ENCODE data around the gene ABRAXAS1.
"Not testable (repeated sequence)": the region's sequence is repeated elsewhere in the genome, so short reads cannot be mapped to it uniquely, and the experiment has no call there.

Gene ABRAXAS1

DNA sequence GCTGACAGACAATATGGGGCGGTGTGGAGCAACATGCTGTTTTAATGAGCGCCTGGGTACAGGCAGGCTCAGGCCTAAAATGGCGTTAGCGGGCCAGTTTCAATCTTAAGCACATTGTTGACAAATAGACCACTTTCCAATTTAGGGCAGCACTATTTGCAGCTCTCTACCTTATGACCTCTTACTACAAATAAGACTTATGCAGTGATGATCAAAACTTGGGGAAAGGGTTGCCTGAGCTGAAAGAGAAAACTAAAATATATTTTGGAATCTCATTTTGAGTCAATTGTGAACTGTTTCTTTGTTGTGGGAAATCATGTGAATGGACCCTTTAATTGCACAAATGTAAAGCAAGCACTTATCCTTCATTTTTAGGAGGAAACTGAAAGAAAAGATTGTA is 25.5 kb upstream of the ABRAXAS1 start:
- Histone ChIP-seq H4K8ac (ENCODE audit: low read depth, low read length) (no peak overlapping the region), H3K27me3 (ENCODE audit: insufficient read depth, low read length) (no peaks in the 10 kb centered on the region)
- WGBS (ENCODE audit: extremely low coverage, insufficient coverage, insufficient read length) = no CpG with 5 or more reads among the region's 4 CpGs

GRCh38 chr4:83509156-83509585 is 24.3 kb upstream of the ABRAXAS1 start:
- not testable (repeated sequence) for H3K27me3 ChIP-seq (ENCODE audit: insufficient read depth, low read length); H2BK5ac ChIP-seq (ENCODE audit: low read depth, low read length, poor library complexity); H3K14ac ChIP-seq (ENCODE audit: low read length); H3K4me1 ChIP-seq (ENCODE audit: control insufficient read depth in 1 of 2, insufficient read depth in 2 of 2, low read length in 2 of 2); H3K79me2 ChIP-seq (ENCODE audit: control insufficient read depth, insufficient read depth, low read length, poor library complexity); H2BK120ac ChIP-seq (ENCODE audit: insufficient read depth, low read length, poor library complexity); H3K18ac ChIP-seq (ENCODE audit: low read length); H3K4ac ChIP-seq (ENCODE audit: low read depth, low read length); H2BK12ac ChIP-seq (ENCODE audit: low read length); H3K4me2 ChIP-seq (ENCODE audit: low read length); H3K36me3 ChIP-seq (ENCODE audit: control insufficient read depth in 1 of 2, insufficient read depth in 2 of 2, low read length in 2 of 2); H3K27ac ChIP-seq (ENCODE audit: low read depth, low read length); H2AK5ac ChIP-seq (ENCODE audit: low read length); H3K79me1 ChIP-seq (ENCODE audit: low read length); H4K12ac ChIP-seq (ENCODE audit: low read depth, low read length); H3K4me3 ChIP-seq (ENCODE audit: low read depth, low read length); H3K9me3 ChIP-seq (ENCODE audit: insufficient read depth, low read depth, low read length); H4K91ac ChIP-seq (ENCODE audit: low read depth, low read length); H3K9ac ChIP-seq (ENCODE audit: low read length); H3K23ac ChIP-seq (ENCODE audit: low read length)
- peak overlapping the region; percentile 45 for H2AFZ ChIP-seq (ENCODE audit: insufficient read depth, low read length, poor library complexity)
- peak overlapping the region; percentile 0 for H4K8ac ChIP-seq (ENCODE audit: low read depth, low read length)
- DNase-seq = peak; percentile 22 to 61
- no CpG with 5 or more reads among the region's 3 CpGs for WGBS (ENCODE audit: extremely low coverage, insufficient coverage, insufficient read length)

More for the DNA sequence above, 25.5 kb upstream of the ABRAXAS1 start:
- no peaks in the 10 kb centered on the region for H3K79me2 ChIP-seq (ENCODE audit: control insufficient read depth, insufficient read depth, low read length, poor library complexity)
- no peak overlapping the region for H2BK12ac ChIP-seq (ENCODE audit: low read length)
- H3K79me1 ChIP-seq (ENCODE audit: low read length) = no peaks in the 10 kb centered on the region
- H3K23ac ChIP-seq (ENCODE audit: low read length) = no peak overlapping the region
- no peak overlapping the region for H3K9ac ChIP-seq (ENCODE audit: low read length)
- H2BK5ac ChIP-seq (ENCODE audit: low read depth, low read length, poor library complexity) = no peak overlapping the region
- no peak overlapping the region for H3K18ac ChIP-seq (ENCODE audit: low read length)
- no peak overlapping the region for H4K12ac ChIP-seq (ENCODE audit: low read depth, low read length)
- no peaks in the 10 kb centered on the region for H3K9me3 ChIP-seq (ENCODE audit: insufficient read depth, low read depth, low read length)
- no peak overlapping the region for H4K91ac ChIP-seq (ENCODE audit: low read depth, low read length)
- no peak overlapping the region for H2AFZ ChIP-seq (ENCODE audit: insufficient read depth, low read length, poor library complexity)
- no peak overlapping the region for H3K27ac ChIP-seq (ENCODE audit: low read depth, low read length)
- H2BK120ac ChIP-seq (ENCODE audit: insufficient read depth, low read length, poor library complexity) = no peak overlapping the region
- no peak overlapping the region for H3K4ac ChIP-seq (ENCODE audit: low read depth, low read length)
- H3K4me2 ChIP-seq (ENCODE audit: low read length) = no peak overlapping the region
- no peaks in the 10 kb centered on the region for H3K36me3 ChIP-seq (ENCODE audit: control insufficient read depth in 1 of 2, insufficient read depth in 2 of 2, low read length in 2 of 2)
- no peak for DNase-seq
- H2AK5ac ChIP-seq (ENCODE audit: low read length) = no peak overlapping the region
- H3K4me3 ChIP-seq (ENCODE audit: low read depth, low read length) = no peak overlapping the region
- no peak overlapping the region for H3K14ac ChIP-seq (ENCODE audit: low read length)
- no peaks in the 10 kb centered on the region for H3K4me1 ChIP-seq (ENCODE audit: control insufficient read depth in 1 of 2, insufficient read depth in 2 of 2, low read length in 2 of 2)

DNA sequence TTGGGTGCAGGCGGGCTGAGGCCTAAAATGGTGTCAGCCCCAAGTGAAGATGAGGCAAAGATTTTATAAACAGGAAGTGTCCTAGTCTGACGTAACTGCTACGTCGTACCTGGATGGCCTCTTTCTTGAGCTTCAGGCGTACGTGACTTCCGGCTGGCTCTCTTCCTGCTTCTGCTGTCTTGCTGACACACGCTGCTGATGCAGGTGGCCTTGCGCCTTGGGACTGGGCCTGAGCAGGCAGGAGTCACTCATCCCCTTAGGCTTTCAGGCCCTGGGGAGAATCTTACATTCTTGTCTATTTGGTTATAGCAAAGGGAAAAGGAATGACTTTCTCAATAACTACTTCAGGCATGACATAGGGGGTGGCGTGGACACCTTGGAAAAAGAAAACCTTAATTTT is 20.1 kb upstream of the ABRAXAS1 start:
- H2BK120ac ChIP-seq (ENCODE audit: insufficient read depth, low read length, poor library complexity) = no peak overlapping the region
- no peaks in the 10 kb centered on the region for H3K79me1 ChIP-seq (ENCODE audit: low read length)
- no peak overlapping the region for H2BK5ac ChIP-seq (ENCODE audit: low read depth, low read length, poor library complexity)
- no peak overlapping the region for H3K4me3 ChIP-seq (ENCODE audit: low read depth, low read length)
- no peak overlapping the region for H3K23ac ChIP-seq (ENCODE audit: low read length)
- H3K4me1 ChIP-seq (ENCODE audit: control insufficient read depth in 1 of 2, insufficient read depth in 2 of 2, low read length in 2 of 2) = peaks cover 0 to 2% of the 10 kb centered on the region in 2 experiments
- no peak overlapping the region for H2AK5ac ChIP-seq (ENCODE audit: low read length)
- no peak overlapping the region for H3K18ac ChIP-seq (ENCODE audit: low read length)
- H3K4me2 ChIP-seq (ENCODE audit: low read length) = no peak overlapping the region
- no peak overlapping the region for H3K27ac ChIP-seq (ENCODE audit: low read depth, low read length)
- no peak overlapping the region for H4K12ac ChIP-seq (ENCODE audit: low read depth, low read length)
- no peak overlapping the region for H3K4ac ChIP-seq (ENCODE audit: low read depth, low read length)
- H3K36me3 ChIP-seq (ENCODE audit: control insufficient read depth in 1 of 2, insufficient read depth in 2 of 2, low read length in 2 of 2) = no peaks in the 10 kb centered on the region
- H3K14ac ChIP-seq (ENCODE audit: low read length) = no peak overlapping the region
- WGBS (ENCODE audit: extremely low coverage, insufficient coverage, insufficient read length) = no CpG with 5 or more reads among the region's 10 CpGs
- no peak overlapping the region for H2AFZ ChIP-seq (ENCODE audit: insufficient read depth, low read length, poor library complexity)
- H4K91ac ChIP-seq (ENCODE audit: low read depth, low read length) = no peak overlapping the region
- H3K9me3 ChIP-seq (ENCODE audit: insufficient read depth, low read depth, low read length) = no peaks in the 10 kb centered on the region
- H2BK12ac ChIP-seq (ENCODE audit: low read length) = no peak overlapping the region
- no peaks in the 10 kb centered on the region for H3K79me2 ChIP-seq (ENCODE audit: control insufficient read depth, insufficient read depth, low read length, poor library complexity)
- no peak overlapping the region for H3K9ac ChIP-seq (ENCODE audit: low read length)
- no peak overlapping the region for H4K8ac ChIP-seq (ENCODE audit: low read depth, low read length)
- peak; percentile 92 to 94 for DNase-seq
- no peaks in the 10 kb centered on the region for H3K27me3 ChIP-seq (ENCODE audit: insufficient read depth, low read length)

GRCh38 chr4:83504503-83504902 is 19.6 kb upstream of the ABRAXAS1 start:
- H2BK120ac ChIP-seq (ENCODE audit: insufficient read depth, low read length, poor library complexity) = no peak overlapping the region
- peaks cover 0 to 2% of the 10 kb centered on the region in 2 experiments for H3K4me1 ChIP-seq (ENCODE audit: control insufficient read depth in 1 of 2, insufficient read depth in 2 of 2, low read length in 2 of 2)
- DNase-seq = no peak
- no peaks in the 10 kb centered on the region for H3K79me2 ChIP-seq (ENCODE audit: control insufficient read depth, insufficient read depth, low read length, poor library complexity)
- no peaks in the 10 kb centered on the region for H3K9me3 ChIP-seq (ENCODE audit: insufficient read depth, low read depth, low read length)
- H3K27me3 ChIP-seq (ENCODE audit: insufficient read depth, low read length) = no peaks in the 10 kb centered on the region
- H3K27ac ChIP-seq (ENCODE audit: low read depth, low read length) = no peak overlapping the region
- H3K36me3 ChIP-seq (ENCODE audit: control insufficient read depth in 1 of 2, insufficient read depth in 2 of 2, low read length in 2 of 2) = no peaks in the 10 kb centered on the region
- no peak overlapping the region for H3K18ac ChIP-seq (ENCODE audit: low read length)
- H2AK5ac ChIP-seq (ENCODE audit: low read length) = no peak overlapping the region
- no peak overlapping the region for H4K91ac ChIP-seq (ENCODE audit: low read depth, low read length)
- no CpG with 5 or more reads among the region's 4 CpGs for WGBS (ENCODE audit: extremely low coverage, insufficient coverage, insufficient read length)
- no peak overlapping the region for H4K12ac ChIP-seq (ENCODE audit: low read depth, low read length)
- no peak overlapping the region for H2BK5ac ChIP-seq (ENCODE audit: low read depth, low read length, poor library complexity)
- no peak overlapping the region for H3K4me2 ChIP-seq (ENCODE audit: low read length)
- H2AFZ ChIP-seq (ENCODE audit: insufficient read depth, low read length, poor library complexity) = no peak overlapping the region
- no peak overlapping the region for H2BK12ac ChIP-seq (ENCODE audit: low read length)
- H3K23ac ChIP-seq (ENCODE audit: low read length) = no peak overlapping the region
- no peak overlapping the region for H3K4ac ChIP-seq (ENCODE audit: low read depth, low read length)
- H3K9ac ChIP-seq (ENCODE audit: low read length) = no peak overlapping the region
- H3K4me3 ChIP-seq (ENCODE audit: low read depth, low read length) = no peak overlapping the region
- no peak overlapping the region for H3K14ac ChIP-seq (ENCODE audit: low read length)
- peak overlapping the region; percentile 64 for H4K8ac ChIP-seq (ENCODE audit: low read depth, low read length)
- H3K79me1 ChIP-seq (ENCODE audit: low read length) = no peaks in the 10 kb centered on the region

All from trophoblast cell (in vitro differentiated cells and primary cell).